Skin epidermis (tissue), 12 donors: ENCODE measurements around the gene PLA2G6.

Source experiments
- H3K27ac ChIP-seq, 21 experiments: fragments of 200-600 bp; sonication (generic) in 11 of 21; one replicate each; pipeline ENCODE4 v1.5.0; 2020; ENCODE audit warnings: mild to moderate bottlenecking in 3 of 21, inconsistent platforms in 2 of 21, moderate library complexity in 2 of 21
- H3K4me3 ChIP-seq, 7 experiments: fragments of 200-600 bp; sonication (generic) in 2 of 7; one replicate each; pipeline ENCODE4 v1.5.0; 2020; ENCODE audit warnings: inconsistent platforms in 2 of 7, mild to moderate bottlenecking in 2 of 7, moderate library complexity in 1 of 7

Gene PLA2G6

DNA sequence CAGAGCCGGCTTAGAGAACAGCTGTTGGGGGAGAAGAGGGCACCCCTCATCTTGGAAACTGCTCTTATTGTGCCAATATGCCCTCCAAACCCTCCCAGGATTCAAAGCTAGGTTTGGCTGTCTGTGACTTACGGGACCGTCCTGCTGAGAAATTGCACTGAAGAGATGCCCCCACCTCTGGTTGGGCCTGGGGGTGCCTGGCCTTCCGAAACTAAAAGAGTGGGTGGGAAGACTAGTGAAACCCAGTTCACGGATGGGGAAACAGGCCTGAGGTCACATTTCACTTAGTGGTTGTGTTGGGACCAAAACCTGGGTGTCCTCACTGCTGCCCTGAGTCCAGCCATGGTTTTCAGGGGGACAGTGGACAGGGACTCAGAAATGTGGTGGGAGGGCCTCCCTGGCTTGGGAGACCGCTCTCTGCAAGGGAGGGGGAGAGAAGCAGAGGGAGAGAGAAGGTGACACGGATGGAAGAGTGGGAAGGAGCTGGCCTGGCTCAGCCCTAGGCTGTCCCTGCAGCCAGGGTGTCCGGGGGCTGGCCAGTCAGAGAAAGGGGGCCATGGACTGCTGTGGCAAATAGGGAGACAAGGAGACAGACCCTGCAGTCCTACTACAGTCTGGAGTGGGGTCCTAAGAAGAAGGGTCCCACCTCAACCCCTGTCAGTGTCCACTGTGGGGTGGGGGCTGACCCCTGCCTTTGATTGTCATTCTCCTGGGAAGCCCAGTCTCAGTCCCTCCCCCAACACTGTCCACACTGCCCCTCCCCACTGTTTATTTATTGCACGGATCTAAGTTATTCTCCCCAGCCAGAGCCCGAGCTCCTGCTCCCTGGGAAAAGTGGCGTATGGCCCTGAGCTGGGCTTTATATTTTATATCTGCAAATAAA is 33.8 kb upstream of the PLA2G6 start:
- H3K27ac ChIP-seq = peak overlapping the region in 1 of 21 experiments; percentile 59
- H3K4me3 ChIP-seq = no peak overlapping the region

DNA sequence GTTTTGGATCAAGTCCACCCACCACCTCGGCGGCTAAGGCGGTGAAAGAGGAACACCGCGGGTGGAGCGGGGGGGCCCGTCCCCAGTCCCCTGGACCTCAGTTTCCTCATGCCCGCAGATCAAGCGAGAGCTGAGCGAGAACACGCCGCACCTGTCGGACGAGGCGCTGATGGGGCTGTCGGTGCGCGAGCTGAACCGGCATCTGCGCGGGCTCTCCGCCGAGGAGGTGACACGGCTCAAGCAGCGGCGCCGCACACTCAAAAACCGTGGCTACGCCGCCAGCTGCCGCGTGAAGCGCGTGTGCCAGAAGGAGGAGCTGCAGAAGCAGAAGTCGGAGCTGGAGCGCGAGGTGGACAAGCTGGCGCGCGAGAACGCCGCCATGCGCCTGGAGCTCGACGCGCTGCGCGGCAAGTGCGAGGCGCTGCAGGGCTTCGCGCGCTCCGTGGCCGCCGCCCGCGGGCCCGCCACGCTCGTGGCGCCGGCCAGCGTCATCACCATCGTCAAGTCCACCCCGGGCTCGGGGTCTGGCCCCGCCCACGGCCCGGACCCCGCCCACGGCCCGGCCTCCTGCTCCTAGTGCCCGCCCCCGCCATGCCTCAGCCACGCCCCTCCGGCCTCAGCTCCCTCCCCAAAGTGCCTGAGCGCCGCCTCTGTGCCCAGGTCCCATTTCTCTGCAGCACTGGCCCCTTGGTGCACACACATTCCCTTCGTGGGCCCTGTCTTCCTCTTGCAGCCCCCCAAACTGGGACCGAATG is 32.8 kb upstream of the PLA2G6 start:
- Histone ChIP-seq H3K27ac (peak overlapping the region in 12 of 21 experiments; percentile 0 to 70 (median 42)), H3K4me3 (peak overlapping the region in 5 of 7 experiments; percentile 0 to 31 (median 15))

DNA sequence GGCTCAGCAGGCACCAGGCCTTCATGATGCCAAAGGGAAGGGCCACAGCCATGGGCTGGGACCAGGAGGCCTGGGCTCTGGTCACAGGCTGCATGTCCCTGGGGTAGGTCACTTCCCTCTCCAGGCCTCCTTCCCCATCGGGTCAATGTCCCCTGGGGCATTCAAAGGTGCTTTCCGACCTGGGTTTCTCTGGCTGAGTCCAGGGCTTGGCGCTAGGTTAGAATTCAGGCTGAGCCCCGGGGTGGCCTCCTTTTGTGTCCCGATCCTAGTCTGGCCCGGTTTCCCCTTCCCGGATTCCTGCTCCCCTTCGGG is 32.3 kb upstream of the PLA2G6 start:
- Histone ChIP-seq H3K27ac (peak overlapping the region in 11 of 21 experiments; percentile 0 to 70 (median 46)), H3K4me3 (peak overlapping the region in 2 of 7 experiments; percentile 25 to 31)

DNA sequence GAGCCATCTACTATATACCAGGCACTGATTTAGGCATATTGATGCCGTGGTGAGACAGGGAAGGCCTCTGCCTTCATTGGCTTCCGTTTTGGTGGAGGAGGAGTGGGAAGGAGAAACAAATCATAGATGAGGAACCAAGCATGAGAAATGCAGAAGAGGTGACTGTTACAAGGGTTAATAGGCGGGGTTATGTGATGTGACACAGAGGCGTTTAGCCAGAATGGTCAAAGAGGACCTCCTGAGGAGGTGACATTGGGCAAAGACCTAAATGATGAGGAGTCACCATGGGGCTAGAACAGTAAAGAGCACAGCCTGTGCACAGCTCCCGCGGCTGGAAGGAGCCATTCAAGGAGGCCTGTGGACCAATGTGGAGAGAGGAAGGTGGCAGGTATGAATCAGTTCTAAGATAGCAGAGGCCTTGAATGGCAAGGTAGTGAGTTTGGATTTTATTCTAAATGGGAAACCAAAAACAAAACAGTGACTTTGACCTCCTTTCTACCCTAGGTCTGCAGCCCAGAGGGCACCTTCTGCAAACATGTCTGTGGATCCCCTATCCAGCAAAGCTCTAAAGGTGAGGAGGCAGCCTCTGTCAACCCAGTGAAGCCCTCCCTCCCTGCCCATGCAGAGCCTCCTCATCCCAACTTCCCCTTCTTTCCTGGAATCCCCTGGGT is 31.8 kb upstream of the PLA2G6 start:
- peak overlapping the region in 8 of 21 experiments; percentile 0 to 70 (median 30) for H3K27ac ChIP-seq
- H3K4me3 ChIP-seq = no peak overlapping the region

DNA sequence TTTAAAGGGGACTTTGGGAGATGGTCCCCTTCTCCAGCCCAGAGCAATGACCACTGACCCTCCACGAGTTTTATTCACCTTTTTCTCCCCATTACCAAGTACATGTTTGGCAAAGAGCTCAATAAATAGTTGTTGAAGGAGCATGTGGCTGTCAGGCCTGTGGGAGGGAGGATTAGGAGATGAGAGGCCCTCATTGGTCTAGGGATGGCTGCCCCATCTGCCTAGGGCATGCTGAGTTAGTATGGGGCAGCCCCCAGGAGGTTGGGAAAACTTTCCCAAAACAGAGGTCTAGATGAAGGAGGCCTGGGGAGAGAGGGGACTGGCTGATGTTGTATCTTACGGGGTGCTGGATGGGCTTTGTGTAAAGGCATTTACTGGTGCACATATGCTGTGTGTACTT is 30.8 kb upstream of the PLA2G6 start:
- no peak overlapping the region for H3K27ac ChIP-seq
- H3K4me3 ChIP-seq = no peak overlapping the region

DNA sequence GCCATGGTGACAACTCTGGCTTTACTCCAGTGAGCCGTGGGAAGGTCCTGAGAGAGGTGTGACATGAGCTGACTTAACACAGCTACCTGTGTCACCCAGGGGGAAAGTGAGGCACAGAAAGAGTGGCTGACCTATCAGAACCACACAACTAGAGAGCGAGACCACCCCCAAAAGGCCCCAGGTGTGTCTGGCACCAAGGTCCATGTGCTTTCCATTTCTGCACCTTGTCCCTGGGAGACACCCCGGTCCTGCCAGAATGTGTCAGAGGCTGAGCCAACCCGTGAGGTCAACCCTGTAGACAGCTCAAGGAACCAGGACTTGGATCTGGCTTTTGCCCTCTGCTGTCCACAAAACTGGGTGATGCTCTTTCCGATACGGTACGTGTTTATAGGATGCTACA is 29.9 kb upstream of the PLA2G6 start:
- Histone ChIP-seq H3K27ac (no peak overlapping the region), H3K4me3 (no peak overlapping the region)

DNA sequence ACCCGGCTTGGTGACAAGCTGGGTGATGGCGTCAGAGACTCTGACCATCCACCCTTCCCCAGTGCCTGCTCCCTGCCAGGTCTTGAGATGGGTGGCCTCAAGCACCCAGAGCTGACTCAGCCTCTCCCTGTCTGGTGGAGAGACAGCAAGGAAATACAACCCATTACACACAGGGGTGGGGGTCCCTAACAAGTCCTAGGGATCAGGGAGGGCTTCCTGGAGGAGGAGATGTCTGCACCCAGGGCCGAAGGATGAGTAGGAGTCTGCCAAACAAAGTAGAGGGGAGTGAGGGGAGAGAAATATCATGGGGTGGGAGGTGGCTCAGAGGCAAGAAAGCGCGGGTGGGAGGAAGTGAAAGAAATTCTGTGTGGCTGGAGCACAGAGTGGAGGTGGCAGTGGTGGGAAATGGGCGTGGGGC is 26.9 kb upstream of the PLA2G6 start:
- H3K27ac ChIP-seq = no peak overlapping the region

DNA sequence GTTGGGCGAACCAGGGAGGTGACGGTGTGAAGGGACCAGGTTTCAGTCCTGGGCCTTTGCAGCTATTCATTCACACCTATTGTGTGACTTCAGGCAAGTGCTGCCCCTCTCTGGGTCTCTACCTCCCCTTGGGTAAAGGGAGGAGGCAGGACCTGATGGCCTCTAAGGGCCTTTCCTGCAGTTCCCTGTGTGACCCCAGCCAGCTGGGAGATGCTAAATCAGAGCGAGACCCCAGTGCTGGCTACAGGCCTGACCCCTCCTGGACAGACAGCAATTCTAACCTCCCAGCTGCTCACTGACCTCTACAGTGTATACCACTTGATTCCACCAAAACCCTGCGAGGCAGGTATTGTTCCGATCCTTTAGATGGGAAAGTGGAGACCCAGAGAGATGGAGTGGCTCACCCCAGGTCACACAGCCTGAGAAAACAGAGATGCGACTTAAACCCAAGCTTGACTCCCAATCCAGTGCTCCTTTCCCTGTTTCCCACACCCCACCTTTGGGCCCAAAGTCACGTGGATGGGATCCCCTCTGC is 26.3 kb upstream of the PLA2G6 start:
- no peak overlapping the region for H3K4me3 ChIP-seq
- H3K27ac ChIP-seq = no peak overlapping the region

More for the DNA sequence above, 26.9 kb upstream of the PLA2G6 start:
- H3K4me3 ChIP-seq = no peak overlapping the region

DNA sequence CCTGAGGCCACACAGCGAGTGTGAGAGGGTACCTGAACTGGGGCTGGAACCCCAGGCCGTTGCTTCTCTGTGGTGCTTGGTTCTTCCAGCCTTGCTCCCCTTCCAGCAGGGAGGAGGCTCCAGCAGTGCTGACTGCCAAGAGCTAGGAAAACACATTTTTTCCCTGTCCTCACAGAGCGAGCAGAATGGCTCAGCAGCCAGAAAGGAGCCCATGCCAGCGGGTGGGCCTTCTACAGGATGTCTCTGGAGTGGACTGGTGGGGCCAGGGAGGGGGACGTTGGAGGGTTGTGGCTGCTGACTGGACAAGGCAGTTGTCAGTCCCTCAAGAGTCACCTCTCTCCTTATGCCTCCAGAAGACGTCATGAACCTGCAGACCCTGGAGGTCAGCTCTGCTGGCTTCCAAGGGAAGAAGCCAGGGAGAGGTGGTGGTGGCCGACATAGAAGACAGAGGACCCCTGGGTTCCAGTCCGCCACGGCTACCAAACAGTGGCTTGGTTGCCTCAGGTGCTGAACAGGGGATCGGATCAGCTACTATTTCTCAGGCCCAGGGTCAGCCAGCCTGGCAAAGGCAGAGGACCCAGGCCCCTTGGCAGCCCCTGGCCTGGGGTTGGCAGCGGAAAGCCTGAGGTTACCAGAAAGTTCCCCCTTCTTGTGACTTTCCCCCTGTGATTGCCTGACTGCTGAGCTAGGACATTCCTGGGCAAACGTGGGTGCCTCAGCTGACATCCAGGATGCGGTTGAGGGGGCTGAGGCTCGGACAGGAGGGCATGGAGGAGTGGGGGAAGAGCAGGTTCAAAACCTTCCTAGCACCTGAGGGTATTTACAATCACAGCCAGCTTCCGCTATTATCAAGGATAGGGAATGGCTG is 23.9 kb upstream of the PLA2G6 start:
- Histone ChIP-seq H3K4me3 (no peak overlapping the region), H3K27ac (peak overlapping the region in 13 of 21 experiments; percentile 13 to 100 (median 62))

DNA sequence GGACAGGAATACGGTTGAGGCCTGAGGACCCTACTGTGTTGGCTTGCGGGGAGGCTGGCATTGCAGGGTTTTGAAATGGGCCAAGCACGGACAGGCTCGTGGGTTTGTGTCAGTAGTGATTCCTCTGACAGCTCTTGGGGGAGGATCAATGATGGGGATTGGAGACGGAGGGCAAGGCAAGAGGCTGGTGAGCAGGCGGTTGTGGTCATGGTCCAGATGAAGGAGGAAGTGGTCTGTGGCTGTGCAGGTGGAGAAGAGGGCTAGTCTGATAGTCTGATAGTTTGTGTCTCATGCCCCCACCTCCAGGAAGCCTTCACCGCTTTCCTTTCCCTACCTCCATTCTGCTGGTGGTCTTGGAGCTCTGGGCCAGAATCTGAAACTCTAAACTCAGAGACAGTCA is 23.2 kb upstream of the PLA2G6 start:
- H3K27ac ChIP-seq = peak overlapping the region in 13 of 21 experiments; percentile 5 to 100 (median 96)

DNA sequence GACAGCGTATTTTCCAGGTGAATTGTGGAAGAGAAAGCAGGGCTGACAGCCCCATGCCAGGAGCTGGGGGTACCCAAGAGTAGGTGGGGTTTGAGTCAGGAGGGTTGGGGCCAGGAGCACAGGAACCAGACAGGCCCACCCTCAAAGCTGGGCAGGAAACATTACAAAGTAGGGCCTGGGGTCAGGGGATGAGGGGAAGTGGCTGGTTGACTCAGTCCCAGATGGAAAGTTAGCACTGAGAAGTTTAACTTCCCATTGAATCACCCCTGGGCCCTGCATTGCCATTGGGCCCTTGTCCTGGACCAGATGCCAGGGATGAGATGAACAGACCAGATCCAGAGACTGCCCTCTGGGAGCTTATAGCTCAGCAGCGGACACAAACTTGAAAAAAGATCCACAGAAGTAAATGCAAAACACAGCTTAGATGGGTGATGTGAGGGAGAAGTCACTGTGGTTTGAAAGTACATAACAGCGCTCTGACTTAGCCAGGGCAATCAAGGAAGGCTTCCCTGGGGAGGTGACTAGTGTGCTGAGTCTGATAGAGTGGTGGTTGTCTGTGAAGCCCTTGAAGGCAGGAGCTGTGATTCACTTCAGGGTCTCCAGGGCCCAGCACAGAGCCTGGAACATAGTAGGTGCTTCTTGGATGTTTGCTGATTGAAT is 22.4 kb upstream of the PLA2G6 start:
- peak overlapping the region in 6 of 7 experiments; percentile 56 to 93 (median 75) for H3K4me3 ChIP-seq
- peak overlapping the region in 16 of 21 experiments; percentile 28 to 100 (median 96) for H3K27ac ChIP-seq

More for the DNA sequence above, 23.2 kb upstream of the PLA2G6 start:
- no peak overlapping the region for H3K4me3 ChIP-seq

DNA sequence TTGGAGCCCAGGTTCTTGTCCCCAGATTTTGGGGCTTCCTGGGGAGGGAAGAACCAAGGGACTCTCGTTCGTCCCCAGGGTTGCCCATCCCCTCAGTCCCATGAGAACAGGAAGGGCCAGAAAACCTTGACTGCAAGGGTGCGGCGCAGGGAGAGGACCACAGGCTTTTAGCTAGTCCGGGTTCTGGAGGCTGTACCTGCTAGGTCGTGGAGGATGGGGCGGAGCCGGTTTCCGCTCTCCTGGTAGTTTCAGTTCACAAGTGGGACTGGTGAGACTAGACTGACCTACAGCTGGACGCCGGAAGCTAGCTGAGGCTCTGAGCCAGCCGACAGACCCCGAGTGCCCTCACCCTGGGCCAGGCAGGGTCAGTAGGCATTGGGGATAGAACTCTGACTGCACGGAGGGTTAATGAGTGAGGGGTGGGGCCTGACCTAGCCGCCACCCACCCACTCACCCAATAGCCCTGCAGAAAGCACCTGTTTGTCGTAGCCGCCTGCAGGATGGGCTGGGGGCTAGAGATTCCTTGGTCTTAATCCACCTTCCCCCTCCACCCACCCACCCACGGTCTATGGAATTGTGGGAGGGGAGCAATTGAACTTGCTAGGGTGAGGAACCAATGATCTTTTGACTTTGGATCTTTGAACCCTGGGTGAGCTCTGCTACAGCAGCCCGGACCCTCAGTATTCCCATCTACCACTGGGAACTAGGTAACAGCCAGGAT is 21.6 kb upstream of the PLA2G6 start:
- H3K4me3 ChIP-seq = peak overlapping the region; percentile 56 to 93 (median 80)
- H3K27ac ChIP-seq = peak overlapping the region; percentile 69 to 100 (median 96)

DNA sequence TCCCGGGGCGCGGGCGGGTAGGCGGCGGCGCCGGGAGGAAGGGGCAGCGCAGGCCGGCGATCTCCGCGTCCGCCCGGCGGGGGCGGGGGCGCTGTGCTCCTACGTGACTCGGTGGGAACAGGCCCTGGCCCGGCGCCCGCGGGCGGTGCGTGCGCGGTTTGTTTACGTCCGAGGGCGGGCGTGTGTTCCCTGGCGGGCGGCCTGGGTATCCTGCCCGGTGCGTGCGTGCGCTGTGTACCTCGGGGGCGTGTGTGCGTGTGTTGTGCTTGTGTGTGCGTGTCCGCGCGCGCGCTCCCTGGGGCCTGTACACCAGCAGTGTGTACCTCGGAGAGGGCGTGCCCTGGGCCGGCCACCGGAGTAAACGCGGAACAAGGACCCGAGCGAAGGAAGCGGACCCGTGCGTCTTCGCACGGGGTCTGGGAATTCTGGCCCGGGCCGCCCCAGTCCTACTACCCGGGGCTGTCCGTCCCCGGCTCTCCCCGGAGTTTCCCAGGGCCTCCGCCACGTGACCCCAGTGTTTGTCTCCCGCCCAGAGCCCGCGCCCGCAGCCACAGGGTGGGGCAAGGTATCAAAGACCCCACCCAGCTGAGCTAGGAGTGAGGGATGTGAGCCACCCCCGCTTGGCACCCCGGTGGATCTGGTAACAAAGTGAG is 20.9 kb upstream of the PLA2G6 start:
- Histone ChIP-seq H3K4me3 (peak overlapping the region; percentile 56 to 93 (median 80)), H3K27ac (peak overlapping the region; percentile 69 to 100 (median 96))

DNA sequence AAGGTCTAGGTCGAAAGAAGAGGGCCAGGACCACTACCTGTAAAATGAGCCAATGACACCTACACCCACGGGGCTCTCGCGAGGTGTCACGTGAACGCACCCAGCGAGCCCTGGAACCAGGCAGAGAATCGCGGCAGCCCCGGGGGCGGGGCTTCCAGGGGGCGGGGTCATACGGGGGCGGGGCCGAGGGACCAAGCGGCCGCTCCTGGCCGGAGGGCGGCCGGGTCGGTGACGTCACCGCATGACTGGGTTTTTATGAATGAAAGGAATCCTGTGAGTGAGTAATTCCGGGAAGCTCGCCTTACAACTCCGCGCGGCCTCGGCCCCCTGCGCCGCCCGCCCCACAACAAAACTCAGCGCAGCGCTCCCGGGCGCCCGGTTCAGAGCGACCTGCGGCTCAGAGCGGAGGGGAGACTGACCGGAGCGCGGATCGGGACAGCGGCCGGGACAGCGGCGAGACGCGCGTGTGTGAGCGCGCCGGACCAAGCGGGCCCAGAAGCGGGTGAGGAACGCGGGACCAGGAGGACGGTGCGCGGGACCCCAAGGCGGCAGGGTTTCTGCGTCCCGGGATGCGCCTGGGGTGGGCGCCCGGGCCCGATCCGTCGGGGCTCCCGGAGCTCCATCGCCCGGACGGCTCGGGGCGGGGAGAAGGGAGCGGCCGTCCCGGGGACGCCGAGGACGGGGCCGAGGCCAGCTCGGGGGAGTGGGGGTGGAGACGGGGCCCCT is 20.2 kb upstream of the PLA2G6 start, which contains the start of gene MAFF:
MAFF (plus strand) TSS at position 284 of the 726 bp plus-strand sequence. CDS start 11,860 bp downstream, outside the sequence.
- Histone ChIP-seq H3K27ac (peak within 1 kb of the TSS; percentile 69 to 100 (median 96)), H3K4me3 (peak within 1 kb of the TSS; percentile 56 to 93 (median 80))

DNA sequence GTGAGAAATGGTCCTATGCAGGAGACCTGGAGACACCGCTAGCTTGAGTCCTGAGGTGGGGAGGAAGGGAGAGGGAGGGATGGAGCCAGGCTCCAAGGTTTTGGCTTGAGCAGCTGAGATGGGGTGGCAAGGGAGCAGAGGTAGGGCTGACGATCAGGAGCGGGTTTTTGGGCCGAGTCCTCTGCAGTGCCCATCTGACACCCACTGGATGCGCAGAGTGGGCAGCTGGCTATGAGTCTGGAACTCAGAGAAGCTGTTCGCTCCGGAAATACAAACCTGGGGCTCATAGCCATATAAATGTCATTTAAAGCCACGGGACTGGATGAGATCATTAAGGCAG is 19.7 kb upstream of the PLA2G6 start:
- Histone ChIP-seq H3K27ac (peak overlapping the region in 20 of 21 experiments; percentile 1 to 100 (median 94)), H3K4me3 (peak overlapping the region; percentile 56 to 93 (median 80))

DNA sequence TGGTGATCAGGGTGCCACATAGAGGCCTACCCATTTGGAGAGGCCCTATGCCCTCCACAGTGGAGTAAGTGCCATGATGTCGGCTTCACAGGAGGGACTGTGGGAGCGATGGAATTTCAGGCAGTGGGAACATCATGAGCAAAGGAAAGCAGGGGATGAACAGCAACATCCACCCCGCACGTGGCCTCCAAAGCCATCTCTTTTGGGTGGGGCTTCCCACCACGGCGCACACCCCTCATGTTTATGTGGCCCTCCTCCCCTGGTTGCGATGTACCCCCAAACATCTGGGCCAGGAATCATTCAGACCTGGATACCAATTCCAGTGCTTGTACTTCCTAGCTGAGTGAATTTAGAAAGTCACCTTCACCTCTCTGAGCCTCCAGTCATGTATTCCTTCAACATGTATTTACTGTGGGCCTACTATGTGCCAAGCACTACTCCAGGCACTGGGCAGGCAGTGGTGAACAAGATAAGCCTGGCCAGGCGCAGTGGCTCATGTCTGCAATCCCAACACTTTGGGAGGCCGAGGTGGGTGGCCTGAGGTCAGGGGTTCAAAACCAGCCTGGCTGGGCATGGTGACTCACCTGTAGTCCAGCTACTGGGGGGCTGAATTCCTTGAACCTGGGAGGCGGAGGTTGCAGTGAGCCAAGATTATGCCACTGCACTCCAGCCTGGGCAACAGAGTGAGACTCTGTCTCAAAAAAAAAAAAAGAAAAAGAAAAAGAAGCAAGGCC is 18.4 kb upstream of the PLA2G6 start:
- Histone ChIP-seq H3K27ac (no peak overlapping the region), H3K4me3 (no peak overlapping the region)
